ENCODE measurements around the gene CDH22.

Gene CDH22

DNA sequence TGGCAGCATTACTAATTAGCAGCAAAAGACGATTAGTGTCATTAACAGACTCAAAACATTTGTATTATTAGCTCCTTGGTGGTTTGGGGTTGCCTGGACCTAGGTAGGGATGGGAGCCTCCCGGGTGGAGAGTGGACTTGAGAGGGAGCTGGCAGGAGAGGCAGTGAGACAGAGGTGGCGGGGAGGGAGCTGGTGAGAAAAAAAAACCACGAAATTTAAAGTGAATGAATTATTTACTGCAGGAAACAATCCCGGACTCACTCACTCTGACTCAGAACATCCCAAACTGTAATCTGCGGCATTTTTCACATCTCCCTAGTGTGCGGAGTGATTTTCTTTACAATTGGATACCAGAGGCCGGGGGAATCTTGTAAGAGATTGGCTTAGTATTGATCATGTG lies 14.3 kb upstream of the CDH22 start:
- no peak for DNase-seq (ENCODE audit: low read depth)
- TF ChIP-seq, protein P1, sequence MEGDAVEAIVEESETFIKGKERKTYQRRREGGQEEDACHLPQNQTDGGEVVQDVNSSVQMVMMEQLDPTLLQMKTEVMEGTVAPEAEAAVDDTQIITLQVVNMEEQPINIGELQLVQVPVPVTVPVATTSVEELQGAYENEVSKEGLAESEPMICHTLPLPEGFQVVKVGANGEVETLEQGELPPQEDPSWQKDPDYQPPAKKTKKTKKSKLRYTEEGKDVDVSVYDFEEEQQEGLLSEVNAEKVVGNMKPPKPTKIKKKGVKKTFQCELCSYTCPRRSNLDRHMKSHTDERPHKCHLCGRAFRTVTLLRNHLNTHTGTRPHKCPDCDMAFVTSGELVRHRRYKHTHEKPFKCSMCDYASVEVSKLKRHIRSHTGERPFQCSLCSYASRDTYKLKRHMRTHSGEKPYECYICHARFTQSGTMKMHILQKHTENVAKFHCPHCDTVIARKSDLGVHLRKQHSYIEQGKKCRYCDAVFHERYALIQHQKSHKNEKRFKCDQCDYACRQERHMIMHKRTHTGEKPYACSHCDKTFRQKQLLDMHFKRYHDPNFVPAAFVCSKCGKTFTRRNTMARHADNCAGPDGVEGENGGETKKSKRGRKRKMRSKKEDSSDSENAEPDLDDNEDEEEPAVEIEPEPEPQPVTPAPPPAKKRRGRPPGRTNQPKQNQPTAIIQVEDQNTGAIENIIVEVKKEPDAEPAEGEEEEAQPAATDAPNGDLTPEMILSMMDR (IDR thresholded peaks at IDR 0.05; ENCODE audit: low read depth, low read length, missing control alignments) = no peak
- no peak overlapping the region for H3K4me3 ChIP-seq (ENCODE audit: low read depth, low read length)

DNA sequence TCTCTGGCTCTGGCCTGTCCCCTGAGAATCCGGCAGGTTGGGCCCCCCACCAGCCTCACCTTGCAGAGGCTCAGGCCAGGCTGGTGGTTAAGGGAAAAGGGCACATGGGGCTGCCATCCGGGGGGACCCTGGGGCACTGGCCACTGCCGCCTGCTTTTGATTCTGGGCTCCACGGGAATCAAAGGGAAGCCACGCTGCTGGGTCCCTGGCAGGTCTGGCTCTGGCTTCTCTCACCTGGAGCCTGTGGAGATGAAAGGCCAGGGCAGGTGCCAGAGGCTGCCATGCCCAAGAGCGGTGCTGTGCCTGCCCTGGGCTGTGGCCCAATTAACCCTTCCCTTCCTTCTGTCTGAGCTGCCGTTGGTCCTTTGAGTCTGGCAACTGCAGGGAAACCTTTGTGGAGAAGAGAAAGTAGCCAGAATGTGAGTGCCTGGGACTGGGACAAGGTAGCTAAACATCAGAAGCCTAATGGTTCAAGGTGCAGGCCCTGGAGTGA lies 9.4 kb upstream of the CDH22 start:
- H3K4me3 ChIP-seq (ENCODE audit: low read depth, low read length) = no peak overlapping the region
- no peak for DNase-seq (ENCODE audit: low read depth)
- TF ChIP-seq, protein P1 (IDR thresholded peaks at IDR 0.05; ENCODE audit: low read depth, low read length, missing control alignments) = no peak

DNA sequence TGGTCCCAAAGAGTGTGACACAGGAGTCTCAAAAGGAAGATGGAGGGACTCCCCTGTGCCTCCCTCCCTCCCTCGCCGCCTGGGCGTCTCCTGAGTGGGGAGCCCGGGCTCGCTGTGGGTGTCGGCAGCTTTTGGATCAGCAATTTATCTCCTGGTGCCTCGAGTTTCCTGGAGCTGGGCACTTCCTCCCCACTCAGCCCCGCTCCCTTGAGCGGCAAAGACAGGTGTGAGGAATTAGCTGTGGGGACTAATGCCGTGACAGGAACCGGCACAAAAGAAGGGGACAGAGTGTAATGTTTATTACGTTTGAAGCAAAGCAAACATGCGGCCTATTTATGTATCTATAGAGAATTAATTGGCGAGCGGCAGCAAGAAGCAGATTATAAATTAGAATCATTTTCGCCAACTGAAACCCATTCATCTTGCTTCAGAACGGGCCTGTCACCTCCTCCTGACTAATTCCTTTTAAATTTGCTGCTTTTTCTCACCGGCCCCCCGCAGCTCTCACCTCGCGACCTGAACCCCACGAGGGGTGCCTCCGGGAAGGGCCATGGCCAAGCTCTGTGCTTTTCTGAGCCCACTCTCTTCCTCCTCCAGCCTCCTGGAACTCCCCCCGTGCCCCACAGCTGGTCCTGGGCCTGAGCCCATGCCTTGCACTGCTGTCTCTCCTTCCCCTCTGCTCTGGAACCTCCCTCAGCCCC lies 8.8 kb upstream of the CDH22 start:
- TF ChIP-seq, protein P1 (IDR thresholded peaks at IDR 0.05; ENCODE audit: low read depth, low read length, missing control alignments) = no peak
- DNase-seq (ENCODE audit: low read depth) = no peak
- no peak overlapping the region for H3K4me3 ChIP-seq (ENCODE audit: low read depth, low read length)

DNA sequence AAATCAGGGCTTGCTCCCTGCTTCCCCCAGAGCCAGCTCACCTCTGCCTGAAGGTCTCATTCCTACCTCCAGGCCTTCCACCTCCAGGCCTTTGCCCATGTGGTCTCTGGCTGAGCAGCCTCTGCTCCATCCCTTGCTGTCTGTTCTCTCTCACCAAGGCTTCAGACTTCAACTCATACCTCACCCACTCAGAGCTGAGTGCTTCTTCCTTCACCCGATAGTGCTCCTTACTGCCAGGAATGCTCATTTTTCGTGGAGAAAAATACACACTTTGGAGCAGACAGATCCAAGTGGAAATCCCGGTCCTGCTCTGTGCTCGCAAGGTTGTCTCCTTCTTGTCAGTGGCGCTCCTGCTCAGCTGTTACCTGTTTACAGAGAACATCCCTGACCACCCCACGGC lies 7.0 kb upstream of the CDH22 start:
- no peak for DNase-seq (ENCODE audit: low read depth)
- TF ChIP-seq, protein P1 (IDR thresholded peaks at IDR 0.05; ENCODE audit: low read depth, low read length, missing control alignments) = no peak
- H3K4me3 ChIP-seq (ENCODE audit: low read depth, low read length) = no peak overlapping the region

DNA sequence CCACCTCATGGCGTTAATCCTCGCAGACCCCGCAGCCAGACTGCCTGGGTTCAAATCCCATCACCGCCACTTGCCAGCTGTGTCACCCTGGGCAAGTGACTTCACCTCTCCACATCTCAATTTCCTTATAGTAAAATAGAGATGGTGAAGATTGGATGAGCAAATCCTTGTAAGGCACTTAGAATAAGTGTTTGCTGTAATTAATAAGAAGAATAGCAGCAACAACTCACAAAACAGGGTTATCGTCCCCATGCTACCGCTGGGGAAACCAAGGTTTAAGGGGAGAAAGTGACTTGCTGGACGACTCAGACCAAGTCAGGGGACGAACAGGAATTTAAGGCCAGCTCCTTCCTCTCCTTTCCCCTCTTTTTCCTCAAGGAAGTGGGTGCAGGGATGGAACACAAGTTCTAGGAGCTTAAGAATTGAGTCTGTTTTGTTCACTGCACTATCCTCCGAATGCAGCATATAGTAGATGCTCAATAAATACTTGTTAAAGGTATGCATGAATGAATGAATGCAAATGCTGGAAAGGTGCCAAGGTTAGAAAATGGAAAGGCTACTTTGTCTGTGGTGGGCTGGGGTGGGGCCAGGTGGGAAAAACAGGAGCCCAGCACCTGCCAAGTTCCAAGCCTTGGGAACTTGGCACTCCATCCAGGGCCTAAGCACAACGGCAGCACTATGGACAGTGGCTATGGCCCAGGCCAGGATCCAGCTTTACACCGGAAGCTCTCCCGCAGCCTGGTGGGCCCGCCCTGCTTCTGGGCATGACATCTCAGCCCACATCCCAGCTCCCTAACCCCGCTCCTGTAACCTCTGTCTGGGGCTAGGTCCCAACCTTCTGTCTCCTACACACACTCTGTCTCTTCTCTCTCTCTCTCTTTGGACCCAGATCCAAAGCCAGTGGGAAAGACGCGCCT lies 4.9 kb upstream of the CDH22 start:
- no peak overlapping the region for H3K4me3 ChIP-seq (ENCODE audit: low read depth, low read length)
- TF ChIP-seq, protein P1 (IDR thresholded peaks at IDR 0.05; ENCODE audit: low read depth, low read length, missing control alignments) = no peak
- DNase-seq (ENCODE audit: low read depth) = no peak

DNA sequence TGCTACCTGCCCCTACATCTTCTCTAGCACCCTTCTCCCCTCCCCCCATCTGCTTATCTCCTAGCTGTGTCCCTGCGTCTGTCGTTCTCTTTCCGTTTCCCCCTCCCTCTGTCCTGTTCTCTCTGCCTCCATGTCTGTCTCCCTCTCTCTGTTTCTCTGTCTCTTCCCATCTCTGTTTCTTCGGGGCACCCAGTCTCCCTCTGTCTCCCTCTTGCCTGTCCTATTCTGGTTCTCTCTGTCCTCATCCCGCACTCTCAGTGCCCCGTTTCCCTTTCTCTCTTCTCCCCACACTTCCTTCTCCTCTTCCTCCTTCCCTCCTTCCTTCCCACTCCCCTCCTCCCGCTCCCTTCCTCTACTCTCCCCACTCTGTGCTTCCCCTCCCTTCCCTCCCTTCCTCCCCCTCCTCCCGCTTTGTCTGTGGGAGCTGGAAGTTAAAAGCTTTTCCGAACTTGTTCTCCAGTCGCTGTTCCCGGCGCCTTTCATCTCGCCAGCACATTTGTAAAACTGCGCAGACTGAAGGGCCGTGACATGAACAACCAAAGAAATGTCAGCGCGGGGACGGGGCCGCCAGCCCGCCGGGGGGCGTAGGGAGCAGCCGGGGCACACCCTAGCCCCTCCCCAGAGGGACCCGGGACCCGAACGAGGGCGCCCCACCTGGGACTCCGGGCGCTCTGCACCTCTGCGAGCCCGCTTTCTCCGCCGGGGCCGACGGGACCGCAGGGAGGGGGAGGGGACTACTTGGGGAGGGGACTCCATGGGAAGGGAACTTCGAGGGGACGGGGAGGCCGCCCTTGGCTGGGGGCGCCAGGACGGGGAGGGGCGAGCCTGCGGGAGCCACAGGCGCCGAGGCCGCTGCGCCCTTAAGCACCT lies 4.0 kb upstream of the CDH22 start:
- TF ChIP-seq, protein P1 (IDR thresholded peaks at IDR 0.05; ENCODE audit: low read depth, low read length, missing control alignments) = no peak
- DNase-seq (ENCODE audit: low read depth) = no peak
- H3K4me3 ChIP-seq (ENCODE audit: low read depth, low read length) = no peak overlapping the region
